Peyer's patch (tissue), 4 donors: Measurements from ENCODE around the gene RERE. TPM values are rescaled to one million over a fixed set of nuclear protein-coding genes. Genes with fewer than 3 reads are reported as not detected.

Experiments
- DNase-seq, 3 donors: peaks; one replicate each; pipeline ENCODE4 v3.0.0-alpha.2; 2017 to 2019
- H3K27ac ChIP-seq, 4 donors: fragments of 200-600 bp; sonication (generic); one replicate each; pipeline ENCODE4 v1.5.1; 2016 to 2019
- H3K27me3 ChIP-seq, 2 donors: fragments of 200-600 bp; sonication (generic); one replicate each; pipeline ENCODE4 v1.5.1; 2019
- H3K36me3 ChIP-seq, 3 donors: fragments of 200-600 bp; sonication (generic); one replicate each; pipeline ENCODE4 v1.5.1; 2016 to 2019
- H3K4me1 ChIP-seq, 4 donors: fragments of 200-600 bp; sonication (generic); one replicate each; pipeline ENCODE4 v1.5.1; 2016 to 2019
- H3K4me3 ChIP-seq, 4 donors: fragments of 200-600 bp; sonication (generic); 1 replicate in 3 of 4; 2 replicates in 1 of 4; pipeline ENCODE4 v1.5.1; 2016 to 2019; ENCODE audit warnings: mild to moderate bottlenecking in 1 of 4
- H3K9me3 ChIP-seq, 4 donors: fragments of 200-600 bp; sonication (generic); one replicate each; pipeline ENCODE4 v1.5.1; 2016 to 2019; ENCODE audit warnings: mild to moderate bottlenecking in 1 of 4
- CTCF ChIP-seq, 6 experiments: fragments of 450-650 bp in 4 of 6; fragments of 200-600 bp in 2 of 6; sonication (generic) in 1 of 6; IDR thresholded peaks; one replicate each; pipeline ENCODE4 v1.5.1; 2017 to 2019; ENCODE audit warnings: antibody characterized with exemption in 6 of 6, mild to moderate bottlenecking in 3 of 6, moderate library complexity in 1 of 6
- POLR2A ChIP-seq, 2 donors: fragments of 450-650 bp; IDR thresholded peaks; one replicate each; pipeline ENCODE4 v1.5.1; 2017; ENCODE audit warnings: antibody characterized with exemption in 2 of 2, mild to moderate bottlenecking in 2 of 2, moderate library complexity in 2 of 2
- total RNA-seq, 4 donors: library from RNA; depleted of rRNA; stranded (reverse); fragments of >200 nt; gene quantifications; one replicate each; pipeline ENCODE4 v1.1.0, GENCODE V29; 2016

The RERE gene
- total RNA-seq, 4 donors from 2014 or later = 98.5 to 528 (median 110) TPM

GRCh38 chr1:8807004-8807403 lies 10.4 kb downstream of the RERE start:
- no peak for DNase-seq
- Histone ChIP-seq H3K36me3 (no peaks in the 10 kb centered on the region), H3K9me3 (no peaks in the 10 kb centered on the region), H3K4me1 (no peaks in the 10 kb centered on the region), H3K27ac (no peak overlapping the region), H3K27me3 (no peaks in the 10 kb centered on the region), H3K4me3 (no peak overlapping the region)
- TF ChIP-seq CTCF (IDR thresholded peaks at IDR 0.05) = no peak
- no peak for TF ChIP-seq POLR2A (IDR thresholded peaks at IDR 0.05)

GRCh38 chr1:8800416-8800815 lies 17.0 kb downstream of the RERE start:
- Histone ChIP-seq H3K4me3 (no peak overlapping the region), H3K9me3 (no peaks in the 10 kb centered on the region), H3K36me3 (no peaks in the 10 kb centered on the region), H3K27ac (no peak overlapping the region), H3K4me1 (no peaks in the 10 kb centered on the region), H3K27me3 (no peaks in the 10 kb centered on the region)
- no peak for DNase-seq
- TF ChIP-seq CTCF (IDR thresholded peaks at IDR 0.05) (no peak), POLR2A (IDR thresholded peaks at IDR 0.05) (no peak)

GRCh38 chr1:8797216-8797615 lies 20.2 kb downstream of the RERE start:
- Histone ChIP-seq H3K27me3 (no peaks in the 10 kb centered on the region), H3K36me3 (no peaks in the 10 kb centered on the region), H3K9me3 (no peaks in the 10 kb centered on the region), H3K4me1 (no peaks in the 10 kb centered on the region), H3K27ac (no peak overlapping the region), H3K4me3 (no peak overlapping the region)
- TF ChIP-seq POLR2A (IDR thresholded peaks at IDR 0.05) (no peak), CTCF (IDR thresholded peaks at IDR 0.05) (no peak)
- no peak for DNase-seq

GRCh38 chr1:8796812-8797211 lies 20.6 kb downstream of the RERE start:
- H3K4me1 ChIP-seq = no peaks in the 10 kb centered on the region
- H3K4me3 ChIP-seq = no peak overlapping the region
- TF ChIP-seq POLR2A (IDR thresholded peaks at IDR 0.05) = no peak
- TF ChIP-seq CTCF (IDR thresholded peaks at IDR 0.05) = no peak
- H3K9me3 ChIP-seq = no peaks in the 10 kb centered on the region
- no peaks in the 10 kb centered on the region for H3K27me3 ChIP-seq
- H3K36me3 ChIP-seq = no peaks in the 10 kb centered on the region
- no peak overlapping the region for H3K27ac ChIP-seq
- no peak for DNase-seq

- H3K36me3 ChIP-seq = no peaks in the 10 kb centered on the region
- H3K27me3 ChIP-seq = no peaks in the 10 kb centered on the region
- TF ChIP-seq POLR2A (IDR thresholded peaks at IDR 0.05) (no peak), CTCF (IDR thresholded peaks at IDR 0.05) (no peak)
- H3K4me3 ChIP-seq = no peak overlapping the region
- H3K9me3 ChIP-seq = no peaks in the 10 kb centered on the region
- H3K27ac ChIP-seq = no peak overlapping the region
- H3K4me1 ChIP-seq = no peaks in the 10 kb centered on the region
- DNase-seq = no peak
Measured at GRCh38 chr1:8794605-8795004, 22.8 kb downstream of the RERE start.

GRCh38 chr1:8791819-8792218 lies 25.6 kb downstream of the RERE start:
- Histone ChIP-seq H3K4me3 (no peak overlapping the region), H3K4me1 (no peaks in the 10 kb centered on the region), H3K27ac (no peak overlapping the region), H3K27me3 (no peaks in the 10 kb centered on the region), H3K36me3 (no peaks in the 10 kb centered on the region), H3K9me3 (no peaks in the 10 kb centered on the region)
- no peak for DNase-seq
- TF ChIP-seq POLR2A (IDR thresholded peaks at IDR 0.05) (no peak), CTCF (IDR thresholded peaks at IDR 0.05) (no peak)
